Stomach (tissue), 4 donors: ENCODE measurements around the gene SOD2.

Experiments used
- CTCF ChIP-seq, 7 experiments: fragments of 450-650 bp in 4 of 7; fragments of 200-600 bp in 3 of 7; sonication (generic) in 3 of 7; IDR thresholded peaks; one replicate each; pipeline ENCODE4 v1.5.1; 2016 to 2019; ENCODE audit warnings: antibody characterized with exemption in 7 of 7, control low read depth in 2 of 7, mild to moderate bottlenecking in 1 of 7
- POLR2A ChIP-seq, 4 donors: fragments of 450-650 bp; IDR thresholded peaks; one replicate each; pipeline ENCODE4 v1.6.1; 2016; ENCODE audit warnings: antibody characterized with exemption in 4 of 4, control low read depth in 2 of 4, mild to moderate bottlenecking in 1 of 4, moderate library complexity in 1 of 4
- POLR2AphosphoS5 ChIP-seq, 3 donors: sonication (generic); formaldehyde crosslinking; IDR thresholded peaks; one replicate each; pipeline ENCODE4 v1.6.1; 2016; ENCODE audit warnings: antibody characterized with exemption in 3 of 3

- no peak for TF ChIP-seq CTCF (IDR thresholded peaks at IDR 0.05)
- no peak for TF ChIP-seq POLR2AphosphoS5 (IDR thresholded peaks at IDR 0.05)
- no peak for TF ChIP-seq POLR2A (IDR thresholded peaks at IDR 0.05)
These were observed 43.9 kb upstream of the SOD2 start for GRCh38 chr6:159736908-159737307.
